GM19395 (cell line): Measurements from ENCODE around the gene GLP1R.

Experiments used
- ATAC-seq: cut with Tn5 transposase; IDR thresholded peaks from one replicate; pipeline ENCODE4 v1.9.1; 2021; ENCODE audit warnings: mild to moderate bottlenecking, moderate library complexity; ENCODE audit not compliant: unreplicated experiment

Gene GLP1R

DNA sequence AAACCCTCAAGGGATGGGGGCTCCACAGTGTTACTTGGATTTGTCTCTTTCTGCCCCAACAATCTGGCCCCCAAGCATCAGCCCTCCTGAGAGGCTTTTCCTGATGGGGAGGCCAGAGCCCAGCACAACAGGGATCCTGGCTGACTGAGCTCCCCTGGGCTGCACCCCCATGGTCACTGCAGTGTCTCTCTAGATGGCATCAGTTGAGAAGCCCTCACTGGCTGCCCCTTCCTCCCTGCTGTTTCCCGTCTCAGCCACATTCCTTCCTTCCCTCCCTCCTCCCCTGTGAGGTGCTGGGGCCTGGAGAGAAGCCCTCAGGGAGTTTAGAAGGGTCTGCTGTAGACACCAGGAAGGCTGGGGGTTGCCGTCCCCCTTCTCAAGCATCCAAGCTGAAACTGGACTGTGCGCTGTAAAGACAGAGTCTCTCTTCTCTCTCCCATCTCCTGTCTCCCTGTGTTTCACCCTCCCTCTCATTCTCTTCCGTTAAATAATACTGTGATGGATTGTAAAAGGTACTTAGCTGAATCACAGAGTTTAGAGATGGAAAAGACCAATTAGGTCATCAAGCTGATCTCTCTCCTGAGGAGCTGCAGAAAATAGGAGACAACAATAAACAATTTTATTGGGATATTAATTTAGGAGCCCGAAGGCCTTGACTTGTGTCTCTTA lies 36.7 kb downstream of the GLP1R start:
- no peak for ATAC-seq

GRCh38 chr6:39086294-39086693 lies 37.7 kb downstream of the GLP1R start:
- ATAC-seq: peak; percentile 84

GRCh38 chr6:39086711-39087110 lies 38.1 kb downstream of the GLP1R start:
- ATAC-seq: no peak

GRCh38 chr6:39087197-39087596 lies 38.6 kb downstream of the GLP1R start:
- no peak for ATAC-seq

- ATAC-seq: no peak
Observed at GRCh38 chr6:39088331-39088730, 39.8 kb downstream of the GLP1R start.

- no peak for ATAC-seq
Observed at GRCh38 chr6:39090036-39090435, 41.5 kb downstream of the GLP1R start.

DNA sequence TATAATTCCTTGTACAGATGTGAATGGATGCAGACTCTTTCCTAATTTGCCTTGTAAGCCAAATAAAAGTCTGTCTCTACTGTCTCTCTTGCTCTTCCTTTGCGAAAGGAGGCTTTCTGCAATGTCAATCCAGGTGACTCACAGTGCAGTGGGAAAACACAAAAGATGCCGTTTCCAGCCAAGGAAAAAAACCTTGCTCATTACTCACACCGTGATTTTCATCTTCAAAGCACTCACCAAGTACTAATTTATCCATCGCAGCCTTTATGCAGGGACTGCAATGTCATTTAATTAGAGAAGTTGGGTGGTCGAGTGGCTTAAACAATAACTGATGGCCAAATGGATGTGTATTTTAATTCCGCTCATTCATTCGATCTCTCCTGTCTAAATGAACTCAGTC lies 42.6 kb downstream of the GLP1R start:
- ATAC-seq: no peak

- no peak for ATAC-seq
Observed at GRCh38 chr6:39092124-39092523, 43.5 kb downstream of the GLP1R start.

- ATAC-seq: no peak
Observed at GRCh38 chr6:39093149-39093708, 44.6 kb downstream of the GLP1R start.

GRCh38 chr6:39095578-39095977 lies 47.0 kb downstream of the GLP1R start:
- no peak for ATAC-seq

- ATAC-seq: no peak
Observed at GRCh38 chr6:39100358-39100757, 51.8 kb downstream of the GLP1R start.

- no peak for ATAC-seq
Observed at GRCh38 chr6:39102071-39102820, 53.7 kb downstream of the GLP1R start.

DNA sequence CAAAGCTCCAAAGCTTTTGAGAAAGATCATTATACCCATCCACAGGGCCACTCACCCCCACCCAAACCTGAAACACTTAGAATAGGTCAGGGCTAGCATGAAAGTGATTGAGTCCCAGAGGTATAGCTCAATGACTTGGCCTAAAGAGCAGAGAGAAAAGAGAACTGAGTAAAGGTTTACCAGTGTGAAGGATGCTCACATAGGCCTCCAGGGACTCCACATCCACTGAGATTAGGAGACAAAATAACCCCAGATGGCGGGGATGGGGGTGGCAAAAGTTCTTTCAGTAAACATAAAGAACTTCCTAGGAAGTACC lies 54.2 kb downstream of the GLP1R start:
- ATAC-seq: no peak

DNA sequence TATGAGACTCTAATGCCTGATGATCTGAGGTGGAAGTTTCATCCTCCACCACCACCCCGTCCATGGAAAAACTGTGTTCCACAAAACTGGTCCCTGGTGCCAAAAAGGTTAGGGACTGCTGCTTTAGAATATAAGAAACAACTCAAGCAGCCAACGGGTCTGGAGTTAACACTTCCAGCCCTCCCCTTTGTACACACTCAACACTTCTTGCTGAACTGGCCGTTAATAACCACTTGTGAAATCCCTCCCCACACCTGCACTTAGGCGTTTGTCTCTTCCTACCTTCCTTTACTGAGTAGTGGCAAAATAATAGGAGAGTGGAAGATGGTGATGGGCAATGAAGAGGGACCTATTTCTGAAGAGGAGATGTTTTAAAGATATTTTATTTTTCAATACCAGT lies 55.9 kb downstream of the GLP1R start:
- no peak for ATAC-seq

DNA sequence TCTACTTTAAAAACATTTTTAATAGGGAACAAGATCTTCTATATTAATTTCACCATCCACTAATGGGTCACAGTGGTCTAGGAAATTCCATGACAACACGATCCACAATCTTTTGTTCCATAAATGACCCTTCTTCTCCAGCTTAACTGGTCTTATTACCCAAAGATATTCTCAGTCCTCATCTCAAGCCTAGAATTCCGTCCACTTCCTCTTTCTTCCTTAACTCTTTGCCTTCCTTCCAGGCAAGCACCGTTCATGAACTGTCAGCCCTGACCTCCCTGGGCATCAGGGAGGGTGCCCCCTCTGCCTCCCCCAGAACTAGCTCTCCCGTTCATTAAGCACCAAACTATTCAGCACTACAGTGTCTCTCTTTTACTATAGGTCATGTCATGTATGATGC lies 58.5 kb downstream of the GLP1R start:
- no peak for ATAC-seq

- ATAC-seq: no peak
Observed at GRCh38 chr6:39107641-39108040, 59.1 kb downstream of the GLP1R start.

- ATAC-seq: no peak
Observed at GRCh38 chr6:39108041-39108839, 59.7 kb downstream of the GLP1R start.

DNA sequence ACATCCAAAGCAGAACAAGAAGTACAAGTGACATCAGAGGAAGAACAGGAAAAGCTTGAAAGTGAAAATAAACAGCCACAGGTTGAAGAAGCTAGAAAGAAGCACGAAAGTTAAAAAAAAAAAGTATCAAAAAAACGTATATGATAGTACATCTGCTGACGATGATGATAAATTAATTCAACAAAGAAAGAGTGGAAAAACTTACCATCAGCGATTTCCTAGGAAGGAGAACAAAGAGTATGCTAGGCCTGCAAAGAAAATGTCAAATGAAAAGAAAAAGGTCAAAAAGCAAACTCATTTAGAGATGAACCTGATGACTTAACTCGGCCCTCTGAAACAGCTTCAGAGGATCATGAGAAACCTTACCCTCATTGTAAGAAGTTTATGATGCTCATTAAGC lies 62.7 kb downstream of the GLP1R start:
- no peak for ATAC-seq

DNA sequence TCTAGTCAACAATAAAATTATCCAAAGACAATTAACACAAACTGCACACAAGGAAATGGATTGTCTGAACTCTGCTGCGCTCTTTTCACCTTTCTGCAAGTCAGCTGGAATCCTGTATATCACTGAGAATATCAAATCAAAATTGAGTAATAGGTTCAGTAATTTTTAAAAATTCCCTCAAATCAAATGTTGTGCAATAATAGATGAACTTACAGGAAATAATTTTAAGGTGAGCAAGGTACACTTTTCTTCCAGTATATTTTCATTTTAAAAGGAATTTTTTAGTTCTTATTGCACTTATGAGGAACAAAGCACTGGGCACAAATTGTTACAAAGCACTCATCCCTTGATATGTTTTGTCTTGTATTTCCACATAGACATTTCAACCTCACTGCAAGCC lies 65.2 kb downstream of the GLP1R start:
- ATAC-seq: no peak

GRCh38 chr6:39114388-39114703 lies 65.8 kb downstream of the GLP1R start:
- peak; percentile 40 for ATAC-seq

DNA sequence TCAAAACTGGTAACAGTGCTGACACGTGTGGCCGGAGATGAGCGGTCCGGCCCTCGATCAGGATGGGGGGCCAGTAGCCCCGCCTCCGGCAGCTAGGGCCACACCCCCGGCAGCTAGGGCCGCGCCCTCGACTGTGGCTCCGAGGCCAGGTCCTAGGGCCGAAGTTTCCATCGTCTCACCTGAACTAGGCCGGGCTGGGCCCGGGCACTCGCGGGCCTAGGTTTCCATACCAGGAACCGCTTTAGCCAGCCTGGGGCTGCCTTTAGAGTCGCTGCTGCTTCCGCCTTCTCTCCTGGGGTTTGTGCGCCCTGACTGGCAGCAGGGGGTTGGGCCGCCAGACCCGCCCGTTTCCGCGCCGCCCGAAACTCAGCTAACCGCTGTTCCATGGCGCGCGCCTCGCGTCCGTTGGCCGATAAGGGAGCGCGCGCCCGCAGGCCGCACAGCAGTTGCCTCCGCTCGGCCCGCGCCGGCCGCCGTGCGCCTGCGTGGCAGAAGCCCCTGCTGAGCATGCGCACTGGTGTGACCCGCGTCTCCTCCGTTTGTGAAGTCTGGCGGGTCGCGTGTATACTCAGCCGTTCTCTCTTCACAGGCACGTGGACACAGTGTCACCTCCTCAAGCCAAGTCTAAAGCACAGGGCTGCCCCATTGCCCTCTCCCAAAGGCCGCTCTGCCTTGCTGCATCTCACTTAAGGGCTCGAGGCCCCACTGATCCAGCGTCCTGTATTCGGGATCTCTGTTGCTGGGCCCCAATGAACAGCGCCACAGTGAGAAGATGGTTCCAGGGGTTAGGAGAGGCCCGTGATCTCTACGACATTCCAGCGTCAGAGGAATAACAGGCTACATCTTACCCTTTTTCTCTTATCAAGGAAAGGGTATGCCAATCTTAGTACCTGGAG lies 66.4 kb downstream of the GLP1R start, which contains the start of gene SAYSD1:
Gene SAYSD1 (minus strand): TSS at position 483 of the 896 bp plus-strand sequence. CDS start 97 bp downstream, at position 386.
- peak; percentile 94 for ATAC-seq
